HG02852 (cell line): ENCODE results near the gene OBSCN.
"Not testable (repeated sequence)": the region's sequence is repeated elsewhere in the genome, so short reads cannot be mapped to it uniquely, and the experiment has no call there.

Source experiments
- ATAC-seq: cut with Tn5 transposase; IDR thresholded peaks from one replicate; pipeline ENCODE4 v1.9.1; 2021; ENCODE audit warnings: mild to moderate bottlenecking, moderate library complexity; ENCODE audit not compliant: unreplicated experiment

The OBSCN gene

DNA sequence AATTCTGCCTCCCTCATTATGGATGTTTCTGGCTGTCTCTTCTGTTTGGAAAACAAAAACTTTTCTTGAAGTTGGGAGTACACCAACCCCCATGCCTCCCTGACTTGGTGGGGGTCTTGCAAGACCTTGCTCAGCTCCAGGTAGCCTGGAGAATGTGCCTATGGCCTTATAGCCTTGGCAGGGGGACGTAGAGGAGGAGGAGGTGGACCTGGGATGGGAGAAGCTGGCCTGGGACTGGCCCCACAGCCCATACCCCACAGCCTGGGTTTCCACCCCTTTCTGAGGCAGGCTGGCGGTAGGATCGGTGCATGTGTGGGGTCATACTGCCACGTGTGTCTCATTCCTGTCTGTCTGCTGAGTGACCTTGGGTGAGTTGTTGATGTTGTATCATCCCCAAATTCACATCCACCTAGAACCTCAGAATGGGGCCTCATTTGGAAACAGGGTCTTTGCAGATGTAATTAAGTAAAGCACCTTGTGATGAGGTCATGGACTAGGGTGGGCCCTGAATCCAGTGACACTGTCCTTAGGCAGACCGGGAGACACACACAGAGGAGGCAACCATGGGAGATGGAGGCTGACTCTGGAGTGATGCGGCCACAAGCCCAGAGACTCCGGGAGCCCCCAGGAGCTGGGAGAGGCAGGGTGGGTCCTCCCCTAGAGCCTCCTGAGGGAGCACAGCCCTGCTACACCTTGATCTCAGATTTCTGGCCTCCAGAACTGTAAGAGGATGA lies 18.5 kb downstream of the OBSCN start:
- ATAC-seq: no peak

- no peak for ATAC-seq
Measured at GRCh38 chr1:228226956-228227791, 19.3 kb downstream of the OBSCN start.

GRCh38 chr1:228228147-228228546 lies 20.3 kb downstream of the OBSCN start:
- not testable (repeated sequence) for ATAC-seq

DNA sequence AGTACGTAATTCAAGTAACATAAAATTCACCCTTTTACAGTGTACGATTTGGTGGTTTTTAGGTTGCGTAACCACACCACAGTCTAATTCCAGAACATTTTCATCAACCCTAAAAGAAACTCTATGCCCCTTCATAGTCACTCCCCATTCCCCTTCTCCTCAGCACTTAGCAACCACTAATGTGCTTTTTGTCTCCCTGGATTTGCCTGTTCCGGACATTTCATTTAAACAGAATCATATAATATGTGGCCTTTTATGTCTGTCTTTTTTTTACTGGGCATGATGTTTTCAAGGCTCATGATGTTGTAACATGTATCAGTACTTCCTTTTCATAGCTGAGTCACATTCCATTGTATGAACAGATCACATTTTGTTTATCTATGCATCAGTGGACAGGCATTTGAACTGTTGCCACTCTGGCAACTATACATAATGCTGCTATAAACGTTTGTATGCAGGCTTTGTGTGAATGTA lies 20.8 kb downstream of the OBSCN start:
- ATAC-seq: no peak

- ATAC-seq: no peak
Measured at GRCh38 chr1:228231189-228231588, 23.3 kb downstream of the OBSCN start.

GRCh38 chr1:228233136-228233535 lies 25.3 kb downstream of the OBSCN start:
- no peak for ATAC-seq

- ATAC-seq: no peak
Measured at GRCh38 chr1:228234921-228235320, 27.1 kb downstream of the OBSCN start.

GRCh38 chr1:228236744-228237143 lies 28.9 kb downstream of the OBSCN start:
- no peak for ATAC-seq

DNA sequence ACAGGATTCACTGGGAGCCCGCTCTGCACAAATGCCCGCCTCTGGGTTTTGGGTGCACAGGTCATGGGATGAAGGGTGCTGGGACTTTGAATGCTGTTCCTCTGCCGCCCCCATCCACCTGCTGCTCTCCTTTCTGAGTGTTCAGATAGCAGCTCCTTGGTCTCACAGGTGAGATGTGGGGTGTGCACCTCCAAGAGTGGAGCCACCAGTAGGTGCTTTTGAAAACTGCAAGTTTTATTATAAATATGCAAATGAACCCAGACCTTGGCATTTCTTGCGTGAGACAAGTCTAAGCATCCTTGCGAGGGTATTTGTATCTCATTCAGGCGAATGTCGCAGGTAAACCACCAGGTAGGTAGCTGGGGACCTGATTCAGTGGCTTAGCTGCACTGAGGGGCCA lies 30.2 kb downstream of the OBSCN start:
- ATAC-seq: no peak

- no peak for ATAC-seq
Measured at GRCh38 chr1:228238461-228238860, 30.6 kb downstream of the OBSCN start.

GRCh38 chr1:228240411-228241240 lies 32.8 kb downstream of the OBSCN start:
- no peak for ATAC-seq

DNA sequence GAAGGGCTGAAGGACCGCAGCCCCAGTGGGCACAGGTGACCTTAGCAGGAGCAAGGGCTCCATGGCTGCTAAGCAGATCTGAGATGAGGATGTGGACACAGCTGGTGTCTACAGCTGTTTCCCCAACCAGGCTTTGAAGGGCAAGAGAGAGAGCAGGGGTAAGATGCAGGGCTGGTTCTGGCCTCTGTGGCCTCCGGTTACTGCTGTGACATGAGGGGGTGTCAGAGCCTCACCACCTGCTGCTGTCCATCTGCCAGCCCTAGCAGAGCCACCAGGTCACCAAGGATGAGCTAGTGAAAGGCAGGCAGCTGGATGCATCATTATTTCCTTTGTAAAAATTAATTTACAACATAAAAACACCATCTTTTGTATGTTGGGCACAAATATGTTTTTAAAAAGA lies 33.4 kb downstream of the OBSCN start:
- ATAC-seq: no peak

GRCh38 chr1:228242409-228242808 lies 34.6 kb downstream of the OBSCN start:
- ATAC-seq: no peak

GRCh38 chr1:228243093-228243492 lies 35.2 kb downstream of the OBSCN start:
- no peak for ATAC-seq

DNA sequence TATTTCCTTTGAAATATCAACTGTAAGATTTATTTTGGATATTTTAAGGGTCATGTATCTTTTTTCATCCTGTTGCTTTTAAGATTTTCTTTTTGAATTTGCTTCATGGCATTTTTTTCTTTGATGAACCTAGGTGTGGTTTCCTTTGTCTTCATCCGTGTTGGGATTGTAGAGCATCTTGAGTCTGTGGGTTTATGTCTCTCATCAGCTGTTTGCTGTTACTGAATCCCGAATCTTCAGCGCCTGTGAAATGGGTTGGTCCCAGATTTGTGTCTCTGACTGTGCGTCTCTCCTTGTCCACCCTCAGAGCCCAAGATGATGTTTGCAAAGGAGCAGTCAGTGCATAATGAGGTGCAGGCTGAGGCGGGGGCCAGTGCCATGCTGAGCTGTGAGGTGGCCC lies 36.1 kb downstream of the OBSCN start:
- not testable (repeated sequence) for ATAC-seq

DNA sequence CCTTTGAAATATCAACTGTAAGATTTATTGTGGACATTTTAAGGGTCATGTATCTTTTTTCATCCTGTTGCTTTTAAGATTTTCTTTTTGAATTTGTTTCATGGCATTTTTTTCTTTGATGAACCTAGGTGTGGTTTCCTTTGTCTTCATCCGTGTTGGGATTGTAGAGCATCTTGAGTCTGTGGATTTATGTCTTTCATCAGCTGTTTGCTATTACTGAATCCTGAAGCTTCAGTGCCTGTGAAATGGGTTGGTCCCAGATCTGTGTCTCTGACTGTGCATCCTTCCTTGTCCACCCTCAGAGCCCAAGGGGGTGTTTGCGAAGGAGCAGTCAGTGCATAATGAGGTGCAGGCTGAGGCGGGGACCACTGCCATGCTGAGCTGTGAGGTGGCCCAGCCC lies 37.3 kb downstream of the OBSCN start:
- no peak for ATAC-seq

GRCh38 chr1:228246216-228246900 lies 38.5 kb downstream of the OBSCN start:
- no peak for ATAC-seq

DNA sequence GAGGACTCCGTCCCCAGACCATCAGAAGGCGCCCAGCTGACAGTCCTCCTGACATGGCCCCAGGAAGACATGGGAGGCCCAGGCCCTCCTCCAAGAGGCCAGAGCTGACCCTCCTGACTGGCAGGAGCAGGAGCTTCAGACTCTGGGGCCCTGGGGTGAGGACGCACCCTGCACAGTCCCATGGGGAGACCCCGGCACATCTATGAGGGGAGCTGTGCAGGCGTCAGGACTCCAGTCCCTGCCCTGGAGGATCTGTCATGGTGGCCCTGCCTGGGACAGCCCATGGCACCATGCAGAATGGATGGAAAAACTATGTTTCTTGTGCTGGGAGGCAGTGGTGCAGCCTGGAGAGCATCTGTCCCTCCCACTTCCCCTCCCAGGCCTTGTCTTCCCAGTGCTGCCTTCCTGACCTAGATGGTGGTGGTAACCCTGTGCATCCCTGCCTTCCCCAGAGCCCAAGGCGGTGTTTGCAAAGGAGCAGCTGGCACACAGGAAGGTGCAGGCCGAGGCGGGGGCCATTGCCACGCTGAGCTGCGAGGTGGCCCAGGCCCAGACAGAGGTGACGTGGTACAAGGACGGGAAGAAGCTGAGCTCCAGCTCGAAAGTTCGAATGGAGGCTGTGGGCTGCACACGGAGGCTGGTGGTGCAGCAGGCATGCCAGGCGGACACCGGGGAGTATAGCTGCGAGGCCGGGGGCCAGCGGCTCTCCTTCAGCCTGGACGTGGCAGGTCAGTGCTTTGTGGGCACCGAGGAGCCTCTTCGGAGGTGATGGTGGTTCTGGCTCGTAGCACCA lies 41.9 kb downstream of the OBSCN start:
- no peak for ATAC-seq

- not testable (repeated sequence) for ATAC-seq
Measured at GRCh38 chr1:228252476-228252875, 44.6 kb downstream of the OBSCN start.
